ENCODE measurements around the gene PCMTD2.

DNA sequence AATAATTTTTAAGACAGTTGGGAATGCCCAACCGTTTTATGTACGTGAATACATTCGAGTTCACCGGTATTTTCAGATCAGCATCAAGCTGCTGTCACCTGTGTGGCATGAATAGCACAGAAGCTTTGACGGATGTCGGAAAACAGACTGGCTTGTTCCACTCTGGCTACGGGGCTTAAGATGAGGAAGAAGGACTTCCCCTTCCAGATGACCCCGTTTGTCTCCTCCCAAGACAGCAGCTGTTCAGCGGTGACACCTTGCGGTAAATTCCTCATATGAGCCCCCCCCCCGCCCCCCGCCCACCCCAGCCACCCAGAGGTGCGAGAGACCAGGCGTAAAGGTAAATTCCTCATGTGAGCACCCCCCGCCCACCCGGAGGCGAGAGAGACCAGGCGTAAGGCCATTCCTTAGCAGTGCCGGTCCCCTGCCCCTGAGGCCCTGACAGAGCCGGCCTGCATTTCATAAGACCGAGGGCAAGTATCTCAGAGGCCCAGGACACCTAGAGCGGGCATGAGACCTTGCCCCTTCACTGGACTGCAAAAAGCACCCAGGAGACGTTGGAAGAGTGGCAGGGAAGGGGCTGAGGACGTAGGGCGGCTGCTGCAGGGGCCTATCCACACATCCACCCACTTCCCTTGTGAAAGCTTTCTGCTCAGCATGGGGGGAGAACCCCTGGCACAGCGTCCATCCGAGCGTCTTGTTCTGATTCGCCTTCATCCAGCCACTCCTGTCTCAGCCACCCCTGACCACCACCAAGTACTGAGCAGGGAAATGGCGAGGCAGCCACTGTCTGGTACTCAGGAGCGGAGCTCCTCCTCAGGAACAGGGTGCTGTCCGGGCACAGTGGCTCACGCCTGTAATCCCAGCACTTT is 7.3 kb upstream of the PCMTD2 start:
- TF ChIP-seq, protein P1, sequence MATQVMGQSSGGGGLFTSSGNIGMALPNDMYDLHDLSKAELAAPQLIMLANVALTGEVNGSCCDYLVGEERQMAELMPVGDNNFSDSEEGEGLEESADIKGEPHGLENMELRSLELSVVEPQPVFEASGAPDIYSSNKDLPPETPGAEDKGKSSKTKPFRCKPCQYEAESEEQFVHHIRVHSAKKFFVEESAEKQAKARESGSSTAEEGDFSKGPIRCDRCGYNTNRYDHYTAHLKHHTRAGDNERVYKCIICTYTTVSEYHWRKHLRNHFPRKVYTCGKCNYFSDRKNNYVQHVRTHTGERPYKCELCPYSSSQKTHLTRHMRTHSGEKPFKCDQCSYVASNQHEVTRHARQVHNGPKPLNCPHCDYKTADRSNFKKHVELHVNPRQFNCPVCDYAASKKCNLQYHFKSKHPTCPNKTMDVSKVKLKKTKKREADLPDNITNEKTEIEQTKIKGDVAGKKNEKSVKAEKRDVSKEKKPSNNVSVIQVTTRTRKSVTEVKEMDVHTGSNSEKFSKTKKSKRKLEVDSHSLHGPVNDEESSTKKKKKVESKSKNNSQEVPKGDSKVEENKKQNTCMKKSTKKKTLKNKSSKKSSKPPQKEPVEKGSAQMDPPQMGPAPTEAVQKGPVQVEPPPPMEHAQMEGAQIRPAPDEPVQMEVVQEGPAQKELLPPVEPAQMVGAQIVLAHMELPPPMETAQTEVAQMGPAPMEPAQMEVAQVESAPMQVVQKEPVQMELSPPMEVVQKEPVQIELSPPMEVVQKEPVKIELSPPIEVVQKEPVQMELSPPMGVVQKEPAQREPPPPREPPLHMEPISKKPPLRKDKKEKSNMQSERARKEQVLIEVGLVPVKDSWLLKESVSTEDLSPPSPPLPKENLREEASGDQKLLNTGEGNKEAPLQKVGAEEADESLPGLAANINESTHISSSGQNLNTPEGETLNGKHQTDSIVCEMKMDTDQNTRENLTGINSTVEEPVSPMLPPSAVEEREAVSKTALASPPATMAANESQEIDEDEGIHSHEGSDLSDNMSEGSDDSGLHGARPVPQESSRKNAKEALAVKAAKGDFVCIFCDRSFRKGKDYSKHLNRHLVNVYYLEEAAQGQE (IDR thresholded peaks at IDR 0.05; ENCODE audit: insufficient replicate concordance, low read depth), result no peak
- TF ChIP-seq, protein P2, sequence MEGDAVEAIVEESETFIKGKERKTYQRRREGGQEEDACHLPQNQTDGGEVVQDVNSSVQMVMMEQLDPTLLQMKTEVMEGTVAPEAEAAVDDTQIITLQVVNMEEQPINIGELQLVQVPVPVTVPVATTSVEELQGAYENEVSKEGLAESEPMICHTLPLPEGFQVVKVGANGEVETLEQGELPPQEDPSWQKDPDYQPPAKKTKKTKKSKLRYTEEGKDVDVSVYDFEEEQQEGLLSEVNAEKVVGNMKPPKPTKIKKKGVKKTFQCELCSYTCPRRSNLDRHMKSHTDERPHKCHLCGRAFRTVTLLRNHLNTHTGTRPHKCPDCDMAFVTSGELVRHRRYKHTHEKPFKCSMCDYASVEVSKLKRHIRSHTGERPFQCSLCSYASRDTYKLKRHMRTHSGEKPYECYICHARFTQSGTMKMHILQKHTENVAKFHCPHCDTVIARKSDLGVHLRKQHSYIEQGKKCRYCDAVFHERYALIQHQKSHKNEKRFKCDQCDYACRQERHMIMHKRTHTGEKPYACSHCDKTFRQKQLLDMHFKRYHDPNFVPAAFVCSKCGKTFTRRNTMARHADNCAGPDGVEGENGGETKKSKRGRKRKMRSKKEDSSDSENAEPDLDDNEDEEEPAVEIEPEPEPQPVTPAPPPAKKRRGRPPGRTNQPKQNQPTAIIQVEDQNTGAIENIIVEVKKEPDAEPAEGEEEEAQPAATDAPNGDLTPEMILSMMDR (IDR thresholded peaks at IDR 0.05; ENCODE audit: insufficient read depth, low read length), result no peak
